Measurements from ENCODE around the gene LAMA3. TPM values are rescaled to one million over a fixed set of nuclear protein-coding genes. Genes with fewer than 3 reads are reported as not detected.

The LAMA3 gene
- total RNA-seq, 4 donors from 2014 or later = 46.5 to 75.4 (median 57.4) TPM

DNA sequence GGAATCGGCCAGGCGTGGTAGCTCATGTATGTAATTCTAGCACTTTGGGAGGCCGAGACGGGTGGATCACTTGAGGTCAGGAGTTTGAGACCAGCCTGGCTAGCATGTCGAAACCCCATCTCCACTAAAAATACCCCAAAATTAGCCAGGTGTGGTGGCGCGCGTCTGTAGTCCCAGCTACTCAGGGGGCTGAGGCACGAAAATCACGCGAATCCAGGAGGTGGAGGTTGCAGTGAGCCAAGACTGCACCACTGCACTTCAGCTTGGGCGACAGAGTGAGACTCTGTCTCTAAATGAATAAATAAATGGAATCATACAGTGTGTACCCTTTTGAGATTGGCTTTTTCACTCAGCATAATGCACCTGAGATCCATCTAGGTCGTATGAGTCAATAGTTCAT, 305.9 kb downstream of the LAMA3 start:
- H3K36me3 ChIP-seq = no peaks in the 10 kb centered on the region
- peak overlapping the region in 1 of 2 donors; percentile 44 for H3K27ac ChIP-seq
- TF ChIP-seq POLR2A (IDR thresholded peaks at IDR 0.05) = no peak
- TF ChIP-seq, protein P1, sequence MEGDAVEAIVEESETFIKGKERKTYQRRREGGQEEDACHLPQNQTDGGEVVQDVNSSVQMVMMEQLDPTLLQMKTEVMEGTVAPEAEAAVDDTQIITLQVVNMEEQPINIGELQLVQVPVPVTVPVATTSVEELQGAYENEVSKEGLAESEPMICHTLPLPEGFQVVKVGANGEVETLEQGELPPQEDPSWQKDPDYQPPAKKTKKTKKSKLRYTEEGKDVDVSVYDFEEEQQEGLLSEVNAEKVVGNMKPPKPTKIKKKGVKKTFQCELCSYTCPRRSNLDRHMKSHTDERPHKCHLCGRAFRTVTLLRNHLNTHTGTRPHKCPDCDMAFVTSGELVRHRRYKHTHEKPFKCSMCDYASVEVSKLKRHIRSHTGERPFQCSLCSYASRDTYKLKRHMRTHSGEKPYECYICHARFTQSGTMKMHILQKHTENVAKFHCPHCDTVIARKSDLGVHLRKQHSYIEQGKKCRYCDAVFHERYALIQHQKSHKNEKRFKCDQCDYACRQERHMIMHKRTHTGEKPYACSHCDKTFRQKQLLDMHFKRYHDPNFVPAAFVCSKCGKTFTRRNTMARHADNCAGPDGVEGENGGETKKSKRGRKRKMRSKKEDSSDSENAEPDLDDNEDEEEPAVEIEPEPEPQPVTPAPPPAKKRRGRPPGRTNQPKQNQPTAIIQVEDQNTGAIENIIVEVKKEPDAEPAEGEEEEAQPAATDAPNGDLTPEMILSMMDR (IDR thresholded peaks at IDR 0.05) = no peak
- DNase-seq = no peak
- H3K27me3 ChIP-seq = no peaks in the 10 kb centered on the region
- no peaks in the 10 kb centered on the region for H3K9me3 ChIP-seq
- H3K4me1 ChIP-seq = no peaks in the 10 kb centered on the region
- intact Hi-C loops (cut with DNase I; ENCODE audit: low total_unique reads) = no loop called here
- no peak overlapping the region for H3K4me3 ChIP-seq

DNA sequence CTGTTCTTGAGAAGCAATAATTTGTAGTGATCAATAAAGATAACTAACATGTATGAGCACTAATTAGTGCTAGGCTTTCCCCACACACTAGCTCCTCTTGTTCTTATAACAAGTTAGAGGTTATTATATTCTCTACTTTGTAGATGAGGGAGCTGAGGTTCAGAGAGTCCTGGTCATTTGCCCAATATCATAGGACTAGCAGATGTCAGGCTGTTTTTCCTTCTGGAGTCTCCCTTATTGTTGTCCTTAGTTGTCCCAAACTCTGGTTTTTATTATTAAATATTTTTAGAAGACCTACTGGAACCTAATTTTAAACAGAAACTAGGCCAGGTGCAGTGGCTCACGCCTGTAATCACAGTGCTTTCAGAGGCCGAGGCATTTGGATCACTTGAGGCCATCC, 308.8 kb downstream of the LAMA3 start:
- no peak for TF ChIP-seq POLR2A (IDR thresholded peaks at IDR 0.05)
- TF ChIP-seq, protein P1 (IDR thresholded peaks at IDR 0.05) = no peak
- Histone ChIP-seq H3K36me3 (no peaks in the 10 kb centered on the region), H3K27me3 (no peaks in the 10 kb centered on the region), H3K4me3 (no peak overlapping the region), H3K9me3 (no peaks in the 10 kb centered on the region), H3K4me1 (no peaks in the 10 kb centered on the region), H3K27ac (no peak overlapping the region)
- intact Hi-C loops (cut with DNase I; ENCODE audit: low total_unique reads) = no loop called here
- no peak for DNase-seq

DNA sequence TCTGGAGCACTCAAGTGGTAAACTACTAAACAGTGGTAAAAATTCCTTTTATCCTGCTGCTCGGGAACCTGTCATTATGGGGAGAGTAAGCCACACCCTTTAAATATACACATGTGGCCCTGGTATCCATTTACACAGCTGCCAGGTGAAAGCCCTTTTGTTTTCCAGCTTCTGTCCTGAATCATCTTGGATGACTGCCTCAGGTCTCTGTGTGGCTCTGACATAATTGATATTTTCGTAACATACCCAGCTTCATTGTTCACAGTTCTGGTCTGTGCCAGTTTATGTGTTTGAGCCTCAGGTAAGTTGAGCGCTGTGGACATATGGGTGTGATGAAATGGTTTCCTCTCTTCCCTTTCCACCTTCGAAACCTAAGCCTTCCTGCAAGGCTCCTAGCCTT, 309.6 kb downstream of the LAMA3 start:
- H3K36me3 ChIP-seq = no peaks in the 10 kb centered on the region
- H3K27me3 ChIP-seq = no peaks in the 10 kb centered on the region
- H3K27ac ChIP-seq = no peak overlapping the region
- no peaks in the 10 kb centered on the region for H3K4me1 ChIP-seq
- no peaks in the 10 kb centered on the region for H3K9me3 ChIP-seq
- intact Hi-C loops (cut with DNase I; ENCODE audit: low total_unique reads) = no loop called here
- no peak overlapping the region for H3K4me3 ChIP-seq
- TF ChIP-seq, protein P1 (IDR thresholded peaks at IDR 0.05) = no peak
- TF ChIP-seq POLR2A (IDR thresholded peaks at IDR 0.05) = no peak
- DNase-seq = no peak

DNA sequence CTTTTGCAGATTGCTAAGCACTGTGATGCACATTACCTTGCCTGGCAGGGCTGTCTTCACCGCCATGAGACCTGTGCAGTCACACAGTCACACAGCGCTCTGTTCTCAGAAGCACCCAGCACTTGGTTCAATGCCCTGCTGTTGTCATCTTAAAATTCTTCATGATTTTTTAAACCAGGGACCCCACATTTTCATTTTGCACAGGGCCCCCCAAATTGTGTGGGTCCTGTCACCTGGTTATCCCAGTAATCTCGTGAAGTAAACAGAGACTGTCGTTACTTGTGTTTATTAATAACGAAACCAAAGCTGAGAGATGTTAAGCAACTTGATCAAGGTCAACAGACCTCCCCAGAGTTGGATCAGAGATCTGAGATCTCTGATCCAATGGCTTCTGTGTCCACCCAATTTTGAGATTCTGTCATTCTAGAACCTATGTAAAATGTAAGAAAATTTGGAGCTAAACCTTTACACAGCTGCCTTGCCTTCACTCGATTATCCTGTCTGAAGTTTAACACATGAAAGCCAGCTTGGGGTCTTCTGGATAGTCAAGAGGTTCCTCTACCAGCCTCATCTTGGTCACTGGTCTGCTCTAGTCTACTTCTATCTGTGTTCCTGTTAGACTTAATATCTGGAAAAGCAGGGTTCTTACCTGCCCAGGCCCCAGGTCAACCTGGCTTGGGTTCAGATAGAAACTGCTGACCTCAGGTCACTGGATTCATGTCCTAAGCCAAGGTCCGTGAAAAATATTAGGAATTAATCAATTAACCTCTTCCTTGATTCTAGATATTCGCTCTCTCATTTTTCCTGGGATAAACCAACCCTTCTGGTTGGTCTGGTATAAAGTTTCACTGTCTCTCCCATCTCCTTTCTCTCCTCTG, 311.6 kb downstream of the LAMA3 start:
- Histone ChIP-seq H3K4me3 (no peak overlapping the region), H3K9me3 (no peaks in the 10 kb centered on the region), H3K27ac (no peak overlapping the region), H3K4me1 (no peaks in the 10 kb centered on the region), H3K36me3 (no peaks in the 10 kb centered on the region), H3K27me3 (no peaks in the 10 kb centered on the region)
- no peak for DNase-seq
- no peak for TF ChIP-seq POLR2A (IDR thresholded peaks at IDR 0.05)
- TF ChIP-seq, protein P1 (IDR thresholded peaks at IDR 0.05) = no peak
- intact Hi-C loops (cut with DNase I; ENCODE audit: low total_unique reads) = no loop called here

GRCh38 chr18:24002479-24002878, 313.2 kb downstream of the LAMA3 start:
- Histone ChIP-seq H3K4me1 (no peaks in the 10 kb centered on the region), H3K4me3 (no peak overlapping the region)

More at GRCh38 chr18:24002479-24002878, 313.2 kb downstream of the LAMA3 start:
- TF ChIP-seq, protein P1 (IDR thresholded peaks at IDR 0.05) = no peak
- no peak for TF ChIP-seq POLR2A (IDR thresholded peaks at IDR 0.05)
- no peak overlapping the region for H3K27ac ChIP-seq
- H3K9me3 ChIP-seq = no peaks in the 10 kb centered on the region
- intact Hi-C loops (cut with DNase I; ENCODE audit: low total_unique reads) = no loop called here
- H3K36me3 ChIP-seq = no peaks in the 10 kb centered on the region
- no peaks in the 10 kb centered on the region for H3K27me3 ChIP-seq
- no peak for DNase-seq
